GM18498 (cell line): ENCODE results near the gene COL6A1.
A peak's percentile ranks its signal among the peaks of the same experiment; 100 is the strongest.
"Not testable (repeated sequence)": the region's sequence is repeated elsewhere in the genome, so short reads cannot be mapped to it uniquely, and the experiment has no call there.

Experiments used
- ATAC-seq: cut with Tn5 transposase; IDR thresholded peaks from one replicate; pipeline ENCODE4 v1.9.1; 2021; ENCODE audit warnings: mild to moderate bottlenecking, moderate library complexity; ENCODE audit not compliant: unreplicated experiment

Gene COL6A1

GRCh38 chr21:45963232-45963570, 18.4 kb upstream of the COL6A1 start:
- no peak for ATAC-seq

GRCh38 chr21:45964649-45965048, 16.9 kb upstream of the COL6A1 start:
- no peak for ATAC-seq

- ATAC-seq = no peak
These were observed 16.3 kb upstream of the COL6A1 start for GRCh38 chr21:45965084-45965809.

GRCh38 chr21:45966791-45967394, 14.7 kb upstream of the COL6A1 start:
- ATAC-seq = no peak

- no peak for ATAC-seq
These were observed 11.5 kb upstream of the COL6A1 start for GRCh38 chr21:45969921-45970673.

- no peak for ATAC-seq
These were observed 10.6 kb upstream of the COL6A1 start for GRCh38 chr21:45970674-45971615.

- no peak for ATAC-seq
These were observed 9.8 kb upstream of the COL6A1 start for GRCh38 chr21:45971616-45972352.

GRCh38 chr21:45972353-45972715, 9.2 kb upstream of the COL6A1 start:
- ATAC-seq = no peak

- ATAC-seq = no peak
These were observed 8.7 kb upstream of the COL6A1 start for GRCh38 chr21:45972716-45973474.

GRCh38 chr21:45973475-45974072, 8.0 kb upstream of the COL6A1 start:
- peak; percentile 41 for ATAC-seq

GRCh38 chr21:45974073-45975019, 7.2 kb upstream of the COL6A1 start:
- peak; percentile 10 for ATAC-seq

GRCh38 chr21:45975020-45975666, 6.4 kb upstream of the COL6A1 start:
- no peak for ATAC-seq

GRCh38 chr21:45975667-45976409, 5.7 kb upstream of the COL6A1 start:
- ATAC-seq = not testable (repeated sequence)

- no peak for ATAC-seq
These were observed 4.8 kb upstream of the COL6A1 start for GRCh38 chr21:45976701-45977311.

- no peak for ATAC-seq
These were observed 4.2 kb upstream of the COL6A1 start for GRCh38 chr21:45977396-45977795.

- ATAC-seq = no peak
These were observed 2.4 kb upstream of the COL6A1 start for GRCh38 chr21:45979141-45979631.
